Left lung (tissue), 10 donors: ENCODE data around the gene ZBTB22. TPM values are rescaled to one million over a fixed set of nuclear protein-coding genes. Genes with fewer than 3 reads are reported as not detected.

Experiments used
- ATAC-seq: fragments of 200-7000 bp; cut with Tn5 transposase; one replicate; pipeline ENCODE4 v1.9.1; 2020; ENCODE audit warnings: moderate library complexity
- DNase-seq, 4 donors: peaks; one replicate each; pipeline ENCODE4 v3.0.0-alpha.2; 2013 to 2020
- H3K27ac ChIP-seq, 2 donors: fragments of 200-600 bp; sonication (generic) in 1 of 2; one replicate each; pipeline versions ENCODE4 v1.5.0 to v1.8.0; 2020 to 2021
- H3K27me3 ChIP-seq, 2 donors: fragments of 200-600 bp; sonication (generic) in 1 of 2; one replicate each; pipeline versions ENCODE4 v1.5.0 to v1.8.0; 2020 to 2021
- H3K36me3 ChIP-seq, 2 donors: fragments of 200-600 bp; sonication (generic) in 1 of 2; one replicate each; pipeline versions ENCODE4 v1.5.0 to v1.8.0; 2020 to 2021
- H3K4me1 ChIP-seq, 2 donors: fragments of 200-600 bp; one replicate each; pipeline ENCODE4 v1.8.0; 2021
- H3K4me3 ChIP-seq, 2 donors: fragments of 200-600 bp; sonication (generic) in 1 of 2; one replicate each; pipeline versions ENCODE4 v1.5.0 to v1.8.0; 2020 to 2021; ENCODE audit warnings: mild to moderate bottlenecking in 1 of 2
- H3K9me3 ChIP-seq, 2 donors: fragments of 200-600 bp; sonication (generic) in 1 of 2; one replicate each; pipeline versions ENCODE4 v1.5.0 to v1.8.0; 2020 to 2021
- CTCF ChIP-seq, 2 donors: fragments of 200-600 bp; sonication (generic) in 1 of 2; IDR thresholded peaks; one replicate each; pipeline versions ENCODE4 v1.5.0 to v1.8.0; 2021; ENCODE audit warnings: antibody characterized with exemption in 2 of 2
- intact Hi-C, 2 donors: fragments of 100-400 bp; cut with DNase I; formaldehyde crosslinking; loops; one replicate each; pipeline versions ENCODE4 v1.11.2 to v1.14.2; 2022
- polyA plus RNA-seq, 6 donors: library from polyadenylated mRNA; unstranded; fragments of 120-200 nt; gene quantifications; one replicate each; pipeline ENCODE4 v1.2.1, GENCODE V29; 2013; ENCODE audit not compliant: insufficient read length in 6 of 6
- total RNA-seq, 2 donors: library from RNA; stranded (reverse); fragmentation: NEBNext Ultra II Directional; extraction: Animal tissue kit (Norgen Biotek cat#: 25700); gene quantifications; one replicate each; pipeline ENCODE4 v1.2.1, GENCODE V29; 2021
- donor health status: DM: no; HTN: yes; CAD: no.
- donor health status: DM: no; HTN: no; CAD: no.

ZBTB22 gene
- total and polyA plus RNA-seq, 8 donors = 17.3 to 29.3 (median 25.3) TPM

GRCh38 chr6:33295621-33296369 is 21.7 kb downstream of the ZBTB22 start:
- peaks cover 0 to 66% of the 10 kb centered on the region in 2 donors for H3K36me3 ChIP-seq

GRCh38 chr6:33294086-33294823 is 23.3 kb downstream of the ZBTB22 start:
- peaks cover 0 to 62% of the 10 kb centered on the region in 2 donors for H3K36me3 ChIP-seq
- ATAC-seq = no peak
- peaks cover 14 to 45% of the 10 kb centered on the region in 2 donors for H3K4me1 ChIP-seq
- H3K27ac ChIP-seq = no peak overlapping the region
- H3K27me3 ChIP-seq = no peaks in the 10 kb centered on the region
- intact Hi-C loops = no loop called here
- DNase-seq = peak in 1 of 4 donors; percentile 11
- no peaks in the 10 kb centered on the region for H3K9me3 ChIP-seq
- no peak for TF ChIP-seq CTCF (IDR thresholded peaks at IDR 0.05)
- no peak overlapping the region for H3K4me3 ChIP-seq

More at GRCh38 chr6:33295621-33296369, 21.7 kb downstream of the ZBTB22 start:
- Histone ChIP-seq H3K27ac (no peak overlapping the region), H3K27me3 (no peaks in the 10 kb centered on the region), H3K9me3 (no peaks in the 10 kb centered on the region), H3K4me3 (no peak overlapping the region), H3K4me1 (peaks cover 12 to 45% of the 10 kb centered on the region in 2 donors)
- peak in 1 of 4 donors; percentile 76 for DNase-seq
- no peak for ATAC-seq
- intact Hi-C loops = no loop called here
- no peak for TF ChIP-seq CTCF (IDR thresholded peaks at IDR 0.05)

- Histone ChIP-seq H3K9me3 (no peaks in the 10 kb centered on the region), H3K27me3 (no peaks in the 10 kb centered on the region), H3K4me3 (no peak overlapping the region), H3K4me1 (peaks cover 18 to 51% of the 10 kb centered on the region in 2 donors), H3K27ac (no peak overlapping the region), H3K36me3 (peaks cover 0 to 62% of the 10 kb centered on the region in 2 donors)
- DNase-seq = peak in 1 of 4 donors; percentile 47
- ATAC-seq = no peak
- TF ChIP-seq CTCF (IDR thresholded peaks at IDR 0.05) = no peak
- intact Hi-C loops = no loop called here
These were observed 24.4 kb downstream of the ZBTB22 start for GRCh38 chr6:33292996-33293682.

- H3K4me1 ChIP-seq = peaks cover 14 to 42% of the 10 kb centered on the region in 2 donors
- intact Hi-C loops = no loop called here
- no peaks in the 10 kb centered on the region for H3K27me3 ChIP-seq
- DNase-seq (no peak), ATAC-seq (no peak)
- no peak for TF ChIP-seq CTCF (IDR thresholded peaks at IDR 0.05)
- peak overlapping the region in 1 of 2 donors; percentile 83 for H3K4me3 ChIP-seq
- peaks cover 0 to 71% of the 10 kb centered on the region in 2 donors for H3K36me3 ChIP-seq
- H3K9me3 ChIP-seq = no peaks in the 10 kb centered on the region
- no peak overlapping the region for H3K27ac ChIP-seq
These were observed 27.1 kb downstream of the ZBTB22 start for GRCh38 chr6:33290459-33290858.
